ENCODE data around the gene OR51L1. TPM values are rescaled to one million over a fixed set of nuclear protein-coding genes. Genes with fewer than 3 reads are reported as not detected.

OR51L1 gene
- total and polyA plus RNA-seq, 7 donors, result not detected

DNA sequence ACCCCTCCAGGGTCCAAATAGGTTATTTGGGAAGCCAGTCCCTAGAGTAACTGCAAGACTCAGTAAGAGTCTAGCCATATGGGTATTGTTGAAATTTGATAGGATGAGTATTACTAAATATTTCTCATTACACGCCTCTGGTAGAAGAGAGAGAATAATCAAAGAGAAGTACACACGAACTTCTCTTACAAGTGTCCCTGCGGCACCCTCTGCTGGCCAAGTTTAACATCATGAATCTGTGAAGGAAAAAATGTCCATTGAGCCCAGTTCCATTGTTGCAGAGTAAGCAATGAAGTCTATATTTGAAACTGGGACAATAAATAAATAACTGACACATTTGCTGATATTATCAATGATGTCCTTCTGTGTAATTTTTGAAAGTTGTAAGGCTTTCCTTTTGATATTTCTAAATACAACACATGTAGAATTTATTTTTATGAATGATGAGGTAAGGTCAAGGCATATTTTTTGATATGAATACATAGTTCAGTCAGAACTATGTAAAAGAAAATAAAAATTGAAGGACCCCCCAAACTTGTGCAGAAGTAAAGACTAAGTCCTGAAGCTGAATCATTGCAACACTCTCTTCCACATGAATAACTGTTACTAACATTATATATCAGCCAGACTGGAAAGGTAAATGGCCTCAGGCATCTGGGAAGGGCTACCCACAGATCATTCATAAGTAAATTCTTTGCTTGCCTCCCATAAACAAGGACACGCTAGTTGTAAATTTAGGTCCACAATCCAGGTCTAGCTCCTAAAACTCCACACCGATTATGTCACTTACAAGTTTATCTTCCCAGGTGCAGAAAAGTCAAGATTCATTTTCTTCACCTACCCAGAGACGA, 10.0 kb downstream of the OR51L1 start:
- TF ChIP-seq, protein P1, sequence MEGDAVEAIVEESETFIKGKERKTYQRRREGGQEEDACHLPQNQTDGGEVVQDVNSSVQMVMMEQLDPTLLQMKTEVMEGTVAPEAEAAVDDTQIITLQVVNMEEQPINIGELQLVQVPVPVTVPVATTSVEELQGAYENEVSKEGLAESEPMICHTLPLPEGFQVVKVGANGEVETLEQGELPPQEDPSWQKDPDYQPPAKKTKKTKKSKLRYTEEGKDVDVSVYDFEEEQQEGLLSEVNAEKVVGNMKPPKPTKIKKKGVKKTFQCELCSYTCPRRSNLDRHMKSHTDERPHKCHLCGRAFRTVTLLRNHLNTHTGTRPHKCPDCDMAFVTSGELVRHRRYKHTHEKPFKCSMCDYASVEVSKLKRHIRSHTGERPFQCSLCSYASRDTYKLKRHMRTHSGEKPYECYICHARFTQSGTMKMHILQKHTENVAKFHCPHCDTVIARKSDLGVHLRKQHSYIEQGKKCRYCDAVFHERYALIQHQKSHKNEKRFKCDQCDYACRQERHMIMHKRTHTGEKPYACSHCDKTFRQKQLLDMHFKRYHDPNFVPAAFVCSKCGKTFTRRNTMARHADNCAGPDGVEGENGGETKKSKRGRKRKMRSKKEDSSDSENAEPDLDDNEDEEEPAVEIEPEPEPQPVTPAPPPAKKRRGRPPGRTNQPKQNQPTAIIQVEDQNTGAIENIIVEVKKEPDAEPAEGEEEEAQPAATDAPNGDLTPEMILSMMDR (IDR thresholded peaks at IDR 0.05), result peak in 3 of 4 experiments; percentile 12 to 45 (median 31)
- no peak for TF ChIP-seq EP300 (IDR thresholded peaks at IDR 0.05)
- TF ChIP-seq POLR2A (IDR thresholded peaks at IDR 0.05), result no peak
- intact Hi-C loops (cut with DNase I), result loop anchor here (5.0 kb wide), 3 partner anchors 367 to 817 kb away; partner anchors contain the start of gene OR51D1
- Histone ChIP-seq H3K27ac (no peak overlapping the region), H3K9me3 (no peaks in the 10 kb centered on the region), H3K27me3 (no peaks in the 10 kb centered on the region), H3K4me1 (no peaks in the 10 kb centered on the region), H3K4me3 (no peak overlapping the region), H3K36me3 (no peaks in the 10 kb centered on the region)
- no peak for DNase-seq
- 45% methylated on average over 6 of the region's 6 CpGs for WGBS, 2 donors

DNA sequence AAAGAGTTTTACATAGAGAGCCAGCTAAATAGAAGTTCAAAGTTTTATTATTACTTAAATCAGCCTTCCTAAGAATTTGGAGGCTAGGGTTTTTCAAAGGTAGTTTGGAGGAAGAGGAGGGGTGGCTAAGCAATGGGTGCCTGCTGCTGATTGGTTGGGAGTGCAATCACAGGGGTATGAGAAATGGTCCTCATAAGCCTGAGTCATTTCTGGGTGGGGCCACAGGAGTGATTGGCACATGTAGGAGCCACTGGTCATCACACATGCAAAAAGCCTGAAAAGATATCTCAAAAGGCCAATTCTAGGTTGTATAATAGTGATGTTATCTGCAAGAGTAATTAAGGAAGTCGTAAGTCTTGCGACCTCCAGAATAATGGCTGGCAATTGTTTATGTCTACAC, 12.9 kb downstream of the OR51L1 start:
- H3K4me1 ChIP-seq, result no peaks in the 10 kb centered on the region
- H3K9me3 ChIP-seq, result no peaks in the 10 kb centered on the region
- DNase-seq, result no peak
- no peak overlapping the region for H3K4me3 ChIP-seq
- 9 to 26% methylated on average over 2 of the region's 2 CpGs for WGBS, 2 donors
- no peak overlapping the region for H3K27ac ChIP-seq
- H3K36me3 ChIP-seq, result no peaks in the 10 kb centered on the region
- no peaks in the 10 kb centered on the region for H3K27me3 ChIP-seq
- TF ChIP-seq EP300 (IDR thresholded peaks at IDR 0.05) (no peak), POLR2A (IDR thresholded peaks at IDR 0.05) (no peak), POLR2AphosphoS5 (IDR thresholded peaks at IDR 0.05) (no peak)
- TF ChIP-seq, protein P1 (IDR thresholded peaks at IDR 0.05), result no peak
- intact Hi-C loops (cut with DNase I), result loop anchor here (5.0 kb wide), 1 partner anchor 370 kb away; the partner anchor contains the start of gene OR51D1

DNA sequence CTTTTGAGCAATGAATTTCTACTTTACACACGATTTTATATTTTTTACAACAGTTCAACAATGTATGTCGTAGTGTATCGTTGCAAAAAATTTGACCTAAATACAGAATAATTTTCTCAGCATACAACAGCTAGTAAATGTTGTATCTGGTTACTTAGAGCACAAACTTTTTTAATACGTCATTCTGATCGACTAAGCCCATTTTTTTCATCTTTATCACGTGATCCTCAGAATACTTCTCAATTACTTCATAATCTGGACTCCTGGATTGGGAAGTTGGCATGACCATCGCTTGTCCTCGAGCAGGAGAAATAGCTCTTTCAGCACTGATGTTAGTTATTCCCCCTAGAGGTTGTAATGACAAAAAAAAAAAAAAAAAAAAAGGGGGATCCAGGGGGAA, 16.6 kb downstream of the OR51L1 start:
- Histone ChIP-seq H3K27ac (no peak overlapping the region), H3K9me3 (no peaks in the 10 kb centered on the region), H3K4me3 (no peak overlapping the region), H3K27me3 (no peaks in the 10 kb centered on the region), H3K36me3 (no peaks in the 10 kb centered on the region), H3K4me1 (no peaks in the 10 kb centered on the region)
- intact Hi-C loops (cut with DNase I), result no loop called here
- DNase-seq, result no peak
- WGBS, 2 donors, result 76 to 81% methylated on average over 8 of the region's 8 CpGs
- TF ChIP-seq POLR2AphosphoS5 (IDR thresholded peaks at IDR 0.05) (no peak), EP300 (IDR thresholded peaks at IDR 0.05) (no peak), POLR2A (IDR thresholded peaks at IDR 0.05) (no peak)
- TF ChIP-seq, protein P1 (IDR thresholded peaks at IDR 0.05), result no peak

DNA sequence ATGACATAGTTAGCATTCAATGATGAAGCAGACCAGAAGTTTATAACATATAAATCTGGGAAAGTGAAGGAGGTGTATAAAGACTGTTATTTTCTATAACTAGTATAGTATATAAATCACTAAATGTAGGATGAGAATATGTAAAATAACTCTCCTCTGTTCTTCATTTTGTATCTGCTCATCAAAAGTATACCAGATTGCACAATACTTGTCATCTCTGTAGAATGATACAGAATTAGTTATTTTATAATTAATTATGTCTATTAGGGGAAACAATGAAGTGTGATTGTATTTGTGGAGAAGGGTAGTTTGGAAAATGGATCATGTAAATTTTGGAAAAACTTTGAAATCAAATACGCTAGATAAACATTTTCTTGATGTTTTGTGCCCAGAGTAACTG, 18.4 kb downstream of the OR51L1 start:
- H3K27me3 ChIP-seq, result no peaks in the 10 kb centered on the region
- H3K9me3 ChIP-seq, result no peaks in the 10 kb centered on the region
- TF ChIP-seq EP300 (IDR thresholded peaks at IDR 0.05) (no peak), POLR2A (IDR thresholded peaks at IDR 0.05) (no peak), POLR2AphosphoS5 (IDR thresholded peaks at IDR 0.05) (no peak)
- TF ChIP-seq, protein P1 (IDR thresholded peaks at IDR 0.05), result no peak
- no peaks in the 10 kb centered on the region for H3K36me3 ChIP-seq
- 90 to 93% methylated on average over 1 of the region's 1 CpG for WGBS, 2 donors
- intact Hi-C loops (cut with DNase I), result no loop called here
- no peak overlapping the region for H3K4me3 ChIP-seq
- H3K27ac ChIP-seq, result no peak overlapping the region
- no peaks in the 10 kb centered on the region for H3K4me1 ChIP-seq
- DNase-seq, result no peak

Data from sigmoid colon (tissue), 7 donors.